Measurements from ENCODE around the gene KDM2B.

DNA sequence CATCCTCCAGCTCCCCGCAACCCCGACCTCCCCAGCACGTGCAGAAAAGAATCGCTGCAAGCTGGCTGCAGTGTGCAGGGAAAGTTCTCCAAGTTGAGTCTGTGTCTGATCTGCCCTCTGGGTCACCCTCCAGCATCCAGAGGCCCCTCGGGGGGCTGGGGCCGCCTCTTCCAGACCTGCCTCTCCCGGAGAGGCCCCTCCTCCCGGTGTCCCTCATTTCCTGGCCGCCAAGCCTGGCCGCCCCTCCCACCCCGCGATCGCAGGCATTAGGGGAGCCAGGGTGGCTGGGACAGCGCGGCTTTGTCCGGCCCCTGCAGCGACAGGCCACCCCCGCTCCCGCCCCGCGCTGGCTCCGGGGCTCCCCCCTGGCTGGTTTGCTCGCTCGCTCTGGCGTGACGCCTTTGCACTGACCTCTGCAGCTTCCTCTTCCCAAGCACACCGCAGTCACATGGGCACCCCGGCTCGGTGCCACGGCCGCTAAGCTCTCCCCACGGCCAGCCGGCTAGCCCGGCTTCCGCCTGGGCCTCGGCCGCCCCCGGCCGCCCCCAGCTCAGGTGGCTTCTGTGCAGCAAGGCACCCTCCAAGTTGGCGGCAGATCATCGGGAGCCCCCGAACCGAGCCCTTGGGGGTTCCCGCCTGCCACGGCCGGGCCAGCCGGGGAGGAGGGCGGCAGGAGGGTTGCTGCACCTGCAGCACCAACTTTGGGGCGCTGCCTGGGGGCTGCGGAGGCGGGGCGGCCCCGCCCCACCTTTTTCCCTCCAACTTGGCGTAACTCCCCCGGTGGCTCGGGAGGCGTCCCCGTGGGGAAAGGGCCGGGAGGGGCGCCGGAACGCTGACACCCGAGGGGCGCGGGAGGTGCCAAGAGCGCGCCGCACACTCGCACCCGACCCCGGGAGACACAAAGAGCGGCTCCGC lies 43.7 kb downstream of the KDM2B start:
- TF ChIP-seq, protein P1, sequence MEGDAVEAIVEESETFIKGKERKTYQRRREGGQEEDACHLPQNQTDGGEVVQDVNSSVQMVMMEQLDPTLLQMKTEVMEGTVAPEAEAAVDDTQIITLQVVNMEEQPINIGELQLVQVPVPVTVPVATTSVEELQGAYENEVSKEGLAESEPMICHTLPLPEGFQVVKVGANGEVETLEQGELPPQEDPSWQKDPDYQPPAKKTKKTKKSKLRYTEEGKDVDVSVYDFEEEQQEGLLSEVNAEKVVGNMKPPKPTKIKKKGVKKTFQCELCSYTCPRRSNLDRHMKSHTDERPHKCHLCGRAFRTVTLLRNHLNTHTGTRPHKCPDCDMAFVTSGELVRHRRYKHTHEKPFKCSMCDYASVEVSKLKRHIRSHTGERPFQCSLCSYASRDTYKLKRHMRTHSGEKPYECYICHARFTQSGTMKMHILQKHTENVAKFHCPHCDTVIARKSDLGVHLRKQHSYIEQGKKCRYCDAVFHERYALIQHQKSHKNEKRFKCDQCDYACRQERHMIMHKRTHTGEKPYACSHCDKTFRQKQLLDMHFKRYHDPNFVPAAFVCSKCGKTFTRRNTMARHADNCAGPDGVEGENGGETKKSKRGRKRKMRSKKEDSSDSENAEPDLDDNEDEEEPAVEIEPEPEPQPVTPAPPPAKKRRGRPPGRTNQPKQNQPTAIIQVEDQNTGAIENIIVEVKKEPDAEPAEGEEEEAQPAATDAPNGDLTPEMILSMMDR (IDR thresholded peaks at IDR 0.05; ENCODE audit: low read depth, low read length, poor library complexity, severe bottlenecking) = no peak
- TF ChIP-seq EZH2phosphoT487 (IDR thresholded peaks at IDR 0.05; ENCODE audit: borderline replicate concordance, low read length) = no peak

All from DOHH2 (cell line).